Astrocyte of the spinal cord (primary cell): ENCODE measurements around the gene ITPRIP.

Experiments used
- DNase-seq: peaks from one replicate; pipeline ENCODE4 v3.0.0; 2011; ENCODE audit warnings: low read depth, low spot score
- H3K4me3 ChIP-seq: 2 replicates; pipeline ENCODE4 v1.5.1; 2011; ENCODE audit warnings: low read depth, mild to moderate bottlenecking, low read length, moderate library complexity
- CTCF ChIP-seq: IDR thresholded peaks from 2 replicates; pipeline ENCODE4 v1.5.1; 2012; ENCODE audit warnings: low read depth, mild to moderate bottlenecking, low read length, inconsistent platforms
- in situ Hi-C: cut with HindIII; loops from 2 replicates; pipeline ENCODE4 v1.10.0; 2017; ENCODE audit warnings: low sequenced_read_pairs

Gene ITPRIP

DNA sequence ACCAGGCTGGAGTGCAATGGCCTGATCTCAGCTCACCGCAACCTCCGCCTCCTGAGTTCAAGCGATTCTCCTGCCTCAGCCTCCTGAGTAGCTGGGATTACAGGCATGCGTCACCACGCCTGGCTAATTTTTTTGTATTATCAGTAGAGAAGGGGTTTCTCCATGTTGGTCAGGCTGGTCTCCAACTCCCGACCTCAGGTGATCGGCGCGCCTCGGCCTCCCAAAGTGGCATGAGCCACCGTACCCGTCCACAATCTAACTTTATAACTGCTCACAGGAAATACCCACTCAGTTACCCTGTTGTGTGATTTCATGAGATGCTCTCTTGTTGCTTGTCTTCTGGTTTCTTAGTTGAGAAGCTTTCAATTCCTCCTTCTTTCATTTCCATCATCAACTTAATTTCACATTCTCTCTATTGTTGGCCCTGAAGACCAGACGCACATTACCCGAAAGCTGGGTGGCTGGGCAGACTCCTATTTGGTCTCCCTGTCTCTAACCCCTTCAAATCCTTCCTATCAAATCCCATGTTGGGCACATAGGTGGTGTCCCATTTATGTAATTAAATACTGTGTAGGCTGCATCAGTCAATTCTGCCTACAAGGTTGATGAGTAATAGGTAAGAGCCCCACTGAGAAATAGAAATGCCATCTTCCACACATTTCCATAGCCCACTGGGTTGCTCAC lies 70.4 kb downstream of the ITPRIP start:
- DNase-seq = no peak

GRCh38 chr10:104264783-104265182 lies 73.5 kb downstream of the ITPRIP start:
- DNase-seq = no peak
- H3K4me3 ChIP-seq = no peak overlapping the region
- TF ChIP-seq CTCF = no peak
- in situ Hi-C loops = no loop called here

More for the DNA sequence above, 70.4 kb downstream of the ITPRIP start:
- TF ChIP-seq CTCF = no peak
- H3K4me3 ChIP-seq = peak overlapping the region; percentile 84
- in situ Hi-C loops = no loop called here

DNA sequence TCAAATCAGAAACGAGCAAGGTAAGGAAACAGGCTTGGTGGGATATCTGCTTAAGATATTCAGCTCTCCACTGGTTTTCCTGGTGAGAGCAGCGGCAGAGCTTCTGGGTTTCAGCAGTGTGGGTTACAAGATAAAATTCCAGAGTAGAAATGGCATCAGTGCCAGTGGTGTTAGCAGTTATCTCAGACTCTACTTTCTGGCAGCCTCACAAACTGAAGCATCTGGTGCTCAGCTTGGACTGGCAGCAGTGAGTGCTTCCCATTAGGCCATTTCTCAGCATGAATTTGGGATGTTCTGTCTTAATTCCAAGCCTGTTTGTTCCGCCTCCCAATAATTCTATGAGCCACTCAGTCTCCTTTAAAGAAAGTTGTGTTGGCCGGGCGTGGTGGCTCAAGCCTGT lies 76.2 kb downstream of the ITPRIP start:
- in situ Hi-C loops = no loop called here
- no peak for DNase-seq
- no peak overlapping the region for H3K4me3 ChIP-seq
- TF ChIP-seq CTCF = no peak

- no peak for TF ChIP-seq CTCF
- DNase-seq = peak; percentile 79
- in situ Hi-C loops = no loop called here
- no peak overlapping the region for H3K4me3 ChIP-seq
Measured at GRCh38 chr10:104260775-104261115, 77.5 kb downstream of the ITPRIP start.

DNA sequence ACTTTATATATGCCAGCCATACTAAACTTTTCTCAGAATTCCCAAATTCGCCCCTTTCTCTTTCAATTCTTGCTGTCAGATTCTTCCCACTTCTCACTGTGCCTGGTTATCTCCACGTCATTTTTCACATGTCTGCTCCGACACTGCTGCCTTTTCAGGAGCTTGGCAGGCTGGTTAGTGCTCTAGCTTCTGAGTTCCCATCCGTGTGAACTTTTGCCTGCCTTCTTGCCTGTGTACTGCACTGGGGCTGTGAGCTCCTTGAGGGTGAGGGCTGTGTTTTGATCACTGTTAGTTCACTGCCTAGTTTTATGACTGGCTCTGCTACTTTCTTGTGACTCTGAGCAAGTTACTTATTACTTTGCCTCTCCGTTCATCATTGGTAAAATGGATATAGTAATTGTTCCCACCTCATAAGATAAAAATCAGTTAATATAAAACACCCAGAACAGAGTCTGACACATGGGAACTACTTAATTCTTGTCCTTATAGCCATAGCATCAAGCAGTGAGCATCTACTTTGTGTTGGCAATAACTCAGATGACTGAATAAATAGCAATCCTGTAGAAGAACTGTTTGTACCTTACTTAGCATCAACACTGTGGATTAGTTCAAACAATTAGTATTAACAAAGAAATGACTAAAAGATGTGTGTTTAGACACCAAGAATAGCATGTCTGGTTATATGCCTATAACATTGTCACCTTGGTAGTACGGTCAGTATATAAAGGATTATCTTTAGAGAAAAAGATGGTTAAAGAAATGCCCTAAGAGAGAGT lies 78.1 kb downstream of the ITPRIP start:
- in situ Hi-C loops = no loop called here
- H3K4me3 ChIP-seq = no peak overlapping the region
- DNase-seq = peak; percentile 23
- TF ChIP-seq CTCF = no peak
